ENCODE data around the gene CHM. TPM values are rescaled to one million over a fixed set of nuclear protein-coding genes. Genes with fewer than 3 reads are reported as not detected.

CHM gene
- total and polyA plus RNA-seq, 2 donors (not counting 1 experiment from before 2014, with no cell fraction given): 13.7 to 25.5 TPM

DNA sequence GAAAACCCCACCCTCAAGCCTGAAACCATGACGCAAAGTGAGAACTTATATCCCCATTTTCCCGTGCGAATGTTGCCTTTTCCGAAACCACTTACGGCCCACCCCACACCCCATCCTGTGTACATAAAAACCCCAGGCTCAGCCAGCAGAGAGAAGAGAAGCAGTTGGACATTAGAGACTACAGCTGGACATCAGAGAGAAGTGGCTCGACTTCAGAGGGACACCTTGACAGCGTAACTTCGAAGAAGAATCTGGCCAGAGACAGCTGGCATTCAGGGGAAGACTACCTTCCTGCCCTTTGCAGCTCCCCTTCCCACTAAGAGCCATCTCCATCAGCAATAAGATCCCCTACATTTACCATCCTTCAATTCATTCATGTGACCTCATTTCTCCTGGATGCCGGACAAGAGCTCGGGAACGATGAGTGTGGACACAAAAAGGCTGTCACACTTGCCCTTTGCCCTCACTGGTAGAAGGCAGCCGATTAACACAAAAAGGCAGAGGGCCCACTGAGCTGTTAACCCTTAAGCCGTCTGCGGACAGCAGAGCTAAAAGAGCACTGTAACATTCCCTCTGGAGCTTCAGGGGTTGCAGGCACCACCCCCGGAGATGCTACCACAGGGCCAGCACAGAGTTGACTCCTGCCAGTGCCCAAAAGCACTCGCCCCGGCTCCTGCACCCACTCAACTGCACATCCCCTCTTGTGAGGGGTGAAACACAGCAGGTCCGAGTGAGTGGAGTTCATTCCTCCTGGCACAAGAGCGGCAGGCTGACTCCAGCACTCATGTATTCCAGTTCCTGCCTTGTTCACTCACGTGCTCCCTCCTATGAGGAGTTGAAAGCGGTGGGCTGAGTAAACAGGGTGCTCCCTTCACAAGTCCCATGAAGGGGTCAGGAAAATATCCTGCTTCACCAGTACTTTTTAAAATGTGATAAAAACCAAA lies 7.5 kb downstream of the CHM start:
- Histone ChIP-seq H3K27ac (ENCODE audit: low read length in 2 of 2) (no peak overlapping the region), H3K4me3 (ENCODE audit: control extremely low read depth in 1 of 5, extremely low read depth in 1 of 5, insufficient read depth in 1 of 5, low read depth in 2 of 5, low read length in 4 of 5) (no peak overlapping the region), H3K9me3 (ENCODE audit: control extremely low read depth in 1 of 3, control insufficient read depth in 2 of 3, insufficient read depth in 1 of 3, low read length in 2 of 3) (no peaks in the 10 kb centered on the region), H3K79me2 (ENCODE audit: control insufficient read depth, insufficient read depth, low read length) (peaks cover 65% of the 10 kb centered on the region), H3K9ac (ENCODE audit: low read length) (no peak overlapping the region), H4K20me1 (ENCODE audit: control insufficient read depth, insufficient read depth, low read length, poor library complexity, severe bottlenecking) (peaks cover 15% of the 10 kb centered on the region), H3K4me2 (replicated peaks; ENCODE audit: low read depth, low read length, poor library complexity, severe bottlenecking) (no peak overlapping the region), H2AFZ (ENCODE audit: insufficient read depth, low read depth, low read length, poor library complexity, severe bottlenecking) (no peak overlapping the region), H3K4me1 (ENCODE audit: control insufficient read depth in 2 of 2, insufficient read depth in 2 of 2, low read length in 2 of 2) (no peaks in the 10 kb centered on the region), H3K36me3 (replicated peaks in 1 of 2; ENCODE audit: control extremely low read depth in 1 of 2, control insufficient read depth in 1 of 2, extremely low read depth in 1 of 2, insufficient read depth in 2 of 2, low read length in 1 of 2) (no peaks in the 10 kb centered on the region), H3K27me3 (replicated peaks in 1 of 4; ENCODE audit: control extremely low read depth in 1 of 4, control insufficient read depth in 3 of 4, insufficient read depth in 4 of 4, low read length in 3 of 4) (no peaks in the 10 kb centered on the region)
- TF ChIP-seq, protein P1, sequence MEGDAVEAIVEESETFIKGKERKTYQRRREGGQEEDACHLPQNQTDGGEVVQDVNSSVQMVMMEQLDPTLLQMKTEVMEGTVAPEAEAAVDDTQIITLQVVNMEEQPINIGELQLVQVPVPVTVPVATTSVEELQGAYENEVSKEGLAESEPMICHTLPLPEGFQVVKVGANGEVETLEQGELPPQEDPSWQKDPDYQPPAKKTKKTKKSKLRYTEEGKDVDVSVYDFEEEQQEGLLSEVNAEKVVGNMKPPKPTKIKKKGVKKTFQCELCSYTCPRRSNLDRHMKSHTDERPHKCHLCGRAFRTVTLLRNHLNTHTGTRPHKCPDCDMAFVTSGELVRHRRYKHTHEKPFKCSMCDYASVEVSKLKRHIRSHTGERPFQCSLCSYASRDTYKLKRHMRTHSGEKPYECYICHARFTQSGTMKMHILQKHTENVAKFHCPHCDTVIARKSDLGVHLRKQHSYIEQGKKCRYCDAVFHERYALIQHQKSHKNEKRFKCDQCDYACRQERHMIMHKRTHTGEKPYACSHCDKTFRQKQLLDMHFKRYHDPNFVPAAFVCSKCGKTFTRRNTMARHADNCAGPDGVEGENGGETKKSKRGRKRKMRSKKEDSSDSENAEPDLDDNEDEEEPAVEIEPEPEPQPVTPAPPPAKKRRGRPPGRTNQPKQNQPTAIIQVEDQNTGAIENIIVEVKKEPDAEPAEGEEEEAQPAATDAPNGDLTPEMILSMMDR (IDR thresholded peaks at IDR 0.05): no peak
- no peak for TF ChIP-seq EZH2 (IDR thresholded peaks at IDR 0.05; ENCODE audit: borderline replicate concordance, insufficient read depth, low read depth, low read length, poor library complexity, severe bottlenecking)
- Mint-ChIP-seq H3K27ac (no peak overlapping the region), H3K27me3 (no peaks in the 10 kb centered on the region), H3K4me1 (peaks cover 15% of the 10 kb centered on the region), H3K9me3 (ENCODE audit: insufficient read depth) (no peaks in the 10 kb centered on the region), H3K4me3 (no peak overlapping the region)
- DNase-seq (no peak), ATAC-seq (ENCODE audit: low read depth) (no peak)
- WGBS (ENCODE audit: insufficient coverage): 98% methylated on average over 9 of the region's 21 CpGs
- intact Hi-C loops (cut with micrococcal nuclease): no loop called here
- ChIA-PET CTCF (no interaction called here), POLR2A (no interaction called here)

- Mint-ChIP-seq H3K4me3 (no peak overlapping the region), H3K27me3 (no peaks in the 10 kb centered on the region), H3K27ac (no peak overlapping the region), H3K4me1 (peaks cover 12% of the 10 kb centered on the region), H3K9me3 (ENCODE audit: insufficient read depth) (no peaks in the 10 kb centered on the region)
- ATAC-seq (ENCODE audit: low read depth): no peak
- Histone ChIP-seq H3K4me2 (replicated peaks; ENCODE audit: low read depth, low read length, poor library complexity, severe bottlenecking) (no peak overlapping the region), H3K27ac (ENCODE audit: low read length in 2 of 2) (no peak overlapping the region), H3K4me1 (ENCODE audit: control insufficient read depth in 2 of 2, insufficient read depth in 2 of 2, low read length in 2 of 2) (no peaks in the 10 kb centered on the region), H3K4me3 (ENCODE audit: control extremely low read depth in 1 of 5, extremely low read depth in 1 of 5, insufficient read depth in 1 of 5, low read depth in 2 of 5, low read length in 4 of 5) (no peak overlapping the region), H3K9ac (ENCODE audit: low read length) (no peak overlapping the region), H3K9me3 (ENCODE audit: control extremely low read depth in 1 of 3, control insufficient read depth in 2 of 3, insufficient read depth in 1 of 3, low read length in 2 of 3) (no peaks in the 10 kb centered on the region), H2AFZ (ENCODE audit: insufficient read depth, low read depth, low read length, poor library complexity, severe bottlenecking) (no peak overlapping the region), H3K27me3 (replicated peaks in 1 of 4; ENCODE audit: control extremely low read depth in 1 of 4, control insufficient read depth in 3 of 4, insufficient read depth in 4 of 4, low read length in 3 of 4) (no peaks in the 10 kb centered on the region), H3K36me3 (replicated peaks in 1 of 2; ENCODE audit: control extremely low read depth in 1 of 2, control insufficient read depth in 1 of 2, extremely low read depth in 1 of 2, insufficient read depth in 2 of 2, low read length in 1 of 2) (no peaks in the 10 kb centered on the region), H4K20me1 (ENCODE audit: control insufficient read depth, insufficient read depth, low read length, poor library complexity, severe bottlenecking) (no peaks in the 10 kb centered on the region), H3K79me2 (ENCODE audit: control insufficient read depth, insufficient read depth, low read length) (peaks cover 26% of the 10 kb centered on the region)
- no peak for DNase-seq
- ChIA-PET CTCF (interaction anchor here (0.6 kb wide), 1 partner anchor 10 kb away, joined by 3 read pairs; no protein-coding TSS in a partner anchor), POLR2A (no interaction called here)
- intact Hi-C loops (cut with micrococcal nuclease): no loop called here
- TF ChIP-seq, protein P1 (IDR thresholded peaks at IDR 0.05): no peak
- TF ChIP-seq EZH2 (IDR thresholded peaks at IDR 0.05; ENCODE audit: borderline replicate concordance, insufficient read depth, low read depth, low read length, poor library complexity, severe bottlenecking): no peak
Measured at GRCh38 chrX:86033385-86033784, 14.0 kb downstream of the CHM start.

Measured in B cell (primary cell).